GM23338 (cell line): ENCODE results near the gene GPATCH3. TPM values are rescaled to one million over a fixed set of nuclear protein-coding genes. Genes with fewer than 3 reads are reported as not detected.

Experiments
- ATAC-seq: fragments of 200-7000 bp; cut with Tn5 transposase; 3 replicates; pipeline ENCODE4 v1.9.1; 2020
- DNase-seq: peaks from one replicate; pipeline ENCODE4 v3.0.0-alpha.2; 2015; ENCODE audit warnings: low spot score
- H2AFZ ChIP-seq: fragments of 200-600 bp; sonication (generic); 2 replicates; pipeline ENCODE4 v1.8.0; 2016; ENCODE audit warnings: antibody characterized with exemption, mild to moderate bottlenecking, moderate library complexity
- H3F3A ChIP-seq: fragments of 200-600 bp; sonication (generic); replicated peaks from 2 replicates; pipeline ENCODE4 v1.8.0; 2017; ENCODE audit warnings: antibody characterized with exemption, mixed run types, low read depth
- H3K27ac ChIP-seq: fragments of 200-600 bp; sonication (generic); 2 replicates; pipeline ENCODE4 v1.6.1; 2016; ENCODE audit warnings: low read depth
- H3K27me3 ChIP-seq: fragments of 200-600 bp; sonication (generic); 2 replicates; pipeline ENCODE4 v1.8.0; 2016; ENCODE audit warnings: mild to moderate bottlenecking, mixed run types, moderate library complexity; ENCODE audit not compliant: insufficient read depth
- H3K36me3 ChIP-seq: fragments of 200-600 bp; sonication (generic); 2 replicates; pipeline ENCODE4 v1.8.0; 2016; ENCODE audit warnings: mild to moderate bottlenecking; ENCODE audit not compliant: insufficient read depth
- H3K4me1 ChIP-seq: fragments of 200-600 bp; sonication (generic); 2 replicates; pipeline ENCODE4 v1.8.0; 2016; ENCODE audit warnings: mild to moderate bottlenecking, moderate library complexity; ENCODE audit not compliant: insufficient read depth
- H3K4me2 ChIP-seq: fragments of 200-600 bp; sonication (generic); 2 replicates; pipeline ENCODE4 v1.7.1; 2017; ENCODE audit warnings: mixed run types
- H3K4me3 ChIP-seq: fragments of 200-600 bp; sonication (generic); 2 replicates; pipeline ENCODE4 v1.6.1; 2016; ENCODE audit warnings: mixed run types
- H3K79me2 ChIP-seq: fragments of 200-600 bp; sonication (generic); replicated peaks from 2 replicates; pipeline ENCODE4 v1.8.0; 2017; ENCODE audit warnings: mild to moderate bottlenecking; ENCODE audit not compliant: insufficient read depth
- H3K9me2 ChIP-seq: fragments of 200-600 bp; sonication (generic); 2 replicates; pipeline ENCODE4 v1.8.0; 2017; ENCODE audit not compliant: insufficient read depth
- H4K20me1 ChIP-seq: fragments of 200-600 bp; sonication (generic); replicated peaks from 2 replicates; pipeline ENCODE4 v1.8.0; 2017; ENCODE audit warnings: mild to moderate bottlenecking; ENCODE audit not compliant: insufficient read depth
- H3K27ac Mint-ChIP-seq: 2 replicates; pipeline ENCODE4 v1.8.0; 2020; ENCODE audit warnings: inconsistent platforms, mild to moderate bottlenecking, moderate library complexity, mixed read lengths
- H3K27me3 Mint-ChIP-seq: 3 replicates; pipeline ENCODE4 v1.8.0; 2022; ENCODE audit warnings: low read depth, mild to moderate bottlenecking, moderate library complexity, mixed read lengths, inconsistent platforms; ENCODE audit not compliant: insufficient read depth, poor library complexity
- H3K36me3 Mint-ChIP-seq: 3 replicates; pipeline ENCODE4 v1.8.0; 2021; ENCODE audit warnings: low read depth, mild to moderate bottlenecking, inconsistent platforms, moderate library complexity, mixed read lengths
- H3K4me1 Mint-ChIP-seq: 3 replicates; pipeline ENCODE4 v1.8.0; 2020; ENCODE audit warnings: mild to moderate bottlenecking, inconsistent platforms, mixed read lengths
- H3K4me3 Mint-ChIP-seq: 3 replicates; pipeline ENCODE4 v1.8.0; 2021; ENCODE audit warnings: moderate library complexity, mild to moderate bottlenecking, inconsistent platforms, mixed read lengths
- H3K9me3 Mint-ChIP-seq: 3 replicates; pipeline ENCODE4 v1.8.0; 2020; ENCODE audit warnings: moderate library complexity, mild to moderate bottlenecking, inconsistent platforms, mixed read lengths
- EZH2 ChIP-seq: fragments of 200-600 bp; sonication (generic); IDR thresholded peaks from one replicate; pipeline ENCODE4 v1.8.0; 2017; ENCODE audit warnings: antibody characterized with exemption, mild to moderate bottlenecking, low read depth; ENCODE audit not compliant: unreplicated experiment
- EZH2phosphoT487 ChIP-seq: fragments of 200-600 bp; sonication (generic); IDR thresholded peaks from one replicate; pipeline ENCODE4 v1.8.1; 2018; ENCODE audit warnings: antibody characterized with exemption; ENCODE audit not compliant: unreplicated experiment
- JUNB ChIP-seq: IDR thresholded peaks from one replicate; pipeline ENCODE4 v1.6.1; 2016; ENCODE audit warnings: antibody characterized with exemption; ENCODE audit not compliant: unreplicated experiment
- NANOG ChIP-seq: IDR thresholded peaks from 2 replicates; pipeline ENCODE4 v1.6.1; 2016; ENCODE audit warnings: antibody characterized with exemption, borderline replicate concordance
- POLR2AphosphoS5 ChIP-seq: IDR thresholded peaks from 2 replicates; pipeline ENCODE4 v1.6.1; 2016; ENCODE audit warnings: antibody characterized with exemption, low read depth
- ZNF331 ChIP-seq: fragments of 250-450 bp; sonication (Bioruptor Pico); IDR thresholded peaks from 2 replicates; pipeline ENCODE4 v1.5.0; 2020; ENCODE audit warnings: low read depth, mild to moderate bottlenecking, moderate library complexity
- ZNF462 ChIP-seq: fragments of 250-450 bp; sonication (Bioruptor Pico); IDR thresholded peaks from 2 replicates; pipeline ENCODE4 v1.5.0; 2020; ENCODE audit warnings: mild to moderate bottlenecking, moderate library complexity
- polyA plus RNA-seq: library from polyadenylated mRNA; unstranded; fragments of >200 nt; fragmentation: Nextera tagmentation; extraction: Ambion mirVana; gene quantifications from 2 replicates; pipeline ENCODE4 v1.2.1, GENCODE V29; 2016
- total RNA-seq: library from RNA; depleted of rRNA; stranded (reverse); fragments of >200 nt; shearing (Covaris generic); gene quantifications from 2 replicates; pipeline ENCODE4 v1.2.3, GENCODE V29; 2014
- TF ChIP-seq, protein P1 (sequence below): IDR thresholded peaks from 2 replicates; pipeline ENCODE4 v1.6.1; 2016; ENCODE audit warnings: antibody characterized with exemption
- TF ChIP-seq, protein P2 (sequence below), 2 experiments: fragments of 200-600 bp in 1 of 2; sonication (generic) in 1 of 2; conservative IDR thresholded peaks; 2 replicates each; pipeline versions ENCODE4 v1.5.1 to v1.6.1; 2016 to 2017; ENCODE audit warnings: antibody characterized with exemption in 2 of 2, low read depth in 2 of 2, mild to moderate bottlenecking in 2 of 2, moderate library complexity in 1 of 2

The GPATCH3 gene
- total and polyA plus RNA-seq, 2 experiments from 2014 or later, result 10.5 to 13.0 TPM

- no peaks in the 10 kb centered on the region for H3K9me3 Mint-ChIP-seq
- TF ChIP-seq JUNB (no peak), POLR2AphosphoS5 (peak; percentile 88)
- TF ChIP-seq, protein P1, sequence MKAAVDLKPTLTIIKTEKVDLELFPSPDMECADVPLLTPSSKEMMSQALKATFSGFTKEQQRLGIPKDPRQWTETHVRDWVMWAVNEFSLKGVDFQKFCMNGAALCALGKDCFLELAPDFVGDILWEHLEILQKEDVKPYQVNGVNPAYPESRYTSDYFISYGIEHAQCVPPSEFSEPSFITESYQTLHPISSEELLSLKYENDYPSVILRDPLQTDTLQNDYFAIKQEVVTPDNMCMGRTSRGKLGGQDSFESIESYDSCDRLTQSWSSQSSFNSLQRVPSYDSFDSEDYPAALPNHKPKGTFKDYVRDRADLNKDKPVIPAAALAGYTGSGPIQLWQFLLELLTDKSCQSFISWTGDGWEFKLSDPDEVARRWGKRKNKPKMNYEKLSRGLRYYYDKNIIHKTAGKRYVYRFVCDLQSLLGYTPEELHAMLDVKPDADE, result 0 out of 2 replicates have a peak, but pooled peaks have one; percentile 28
- TF ChIP-seq, protein P2, sequence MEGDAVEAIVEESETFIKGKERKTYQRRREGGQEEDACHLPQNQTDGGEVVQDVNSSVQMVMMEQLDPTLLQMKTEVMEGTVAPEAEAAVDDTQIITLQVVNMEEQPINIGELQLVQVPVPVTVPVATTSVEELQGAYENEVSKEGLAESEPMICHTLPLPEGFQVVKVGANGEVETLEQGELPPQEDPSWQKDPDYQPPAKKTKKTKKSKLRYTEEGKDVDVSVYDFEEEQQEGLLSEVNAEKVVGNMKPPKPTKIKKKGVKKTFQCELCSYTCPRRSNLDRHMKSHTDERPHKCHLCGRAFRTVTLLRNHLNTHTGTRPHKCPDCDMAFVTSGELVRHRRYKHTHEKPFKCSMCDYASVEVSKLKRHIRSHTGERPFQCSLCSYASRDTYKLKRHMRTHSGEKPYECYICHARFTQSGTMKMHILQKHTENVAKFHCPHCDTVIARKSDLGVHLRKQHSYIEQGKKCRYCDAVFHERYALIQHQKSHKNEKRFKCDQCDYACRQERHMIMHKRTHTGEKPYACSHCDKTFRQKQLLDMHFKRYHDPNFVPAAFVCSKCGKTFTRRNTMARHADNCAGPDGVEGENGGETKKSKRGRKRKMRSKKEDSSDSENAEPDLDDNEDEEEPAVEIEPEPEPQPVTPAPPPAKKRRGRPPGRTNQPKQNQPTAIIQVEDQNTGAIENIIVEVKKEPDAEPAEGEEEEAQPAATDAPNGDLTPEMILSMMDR (conservative IDR thresholded peaks at IDR 0.05; ENCODE audit: low read depth in 2 of 2), result 0 out of 4 replicates have a peak, but pooled peaks have one; percentile 0 to 10
- Histone ChIP-seq H3K4me2 (peak overlapping the region; percentile 96), H3K4me1 (peaks cover 15% of the 10 kb centered on the region), H3K4me3 (peak overlapping the region; percentile 78), H3F3A (peaks cover 19% of the 10 kb centered on the region), H3K9me2 (no peaks in the 10 kb centered on the region), H3K27ac (peak overlapping the region; percentile 94; the same call in 1 of the 2 replicates), H4K20me1 (no peaks in the 10 kb centered on the region), H3K36me3 (no peaks in the 10 kb centered on the region), H3K79me2 (no peaks in the 10 kb centered on the region), H2AFZ (peak overlapping the region; percentile 99), H3K27me3 (peaks cover 11% of the 10 kb centered on the region)
- H3K4me3 Mint-ChIP-seq, result peak overlapping the region; percentile 92
- H3K27ac Mint-ChIP-seq, result peak overlapping the region; percentile 21; the same call in 1 of the 2 replicates
- peak; percentile 87 for ATAC-seq
- peak; percentile 97 for DNase-seq
- H3K36me3 Mint-ChIP-seq, result no peaks in the 10 kb centered on the region; the same call in 2 of the 3 replicates
- peaks cover 30% of the 10 kb centered on the region for H3K27me3 Mint-ChIP-seq
- H3K4me1 Mint-ChIP-seq, result peaks cover 40% of the 10 kb centered on the region
Measured at GRCh38 chr1:26864610-26865480, 35.4 kb downstream of the GPATCH3 start.

- no peaks in the 10 kb centered on the region for H3K9me3 Mint-ChIP-seq
- Histone ChIP-seq H3K4me3 (peak overlapping the region; percentile 78; the same call in 1 of the 2 replicates), H3K27me3 (peaks cover 11% of the 10 kb centered on the region), H3K9me2 (no peaks in the 10 kb centered on the region), H3K4me1 (peaks cover 15% of the 10 kb centered on the region), H3K27ac (no peak overlapping the region), H4K20me1 (no peaks in the 10 kb centered on the region), H3F3A (peaks cover 19% of the 10 kb centered on the region), H2AFZ (no peak overlapping the region), H3K4me2 (peak overlapping the region; percentile 96; the same call in 1 of the 2 replicates), H3K79me2 (no peaks in the 10 kb centered on the region), H3K36me3 (no peaks in the 10 kb centered on the region)
- ATAC-seq (no peak), DNase-seq (no peak)
- H3K27me3 Mint-ChIP-seq, result peaks cover 30% of the 10 kb centered on the region
- H3K4me1 Mint-ChIP-seq, result peaks cover 40% of the 10 kb centered on the region
- H3K36me3 Mint-ChIP-seq, result no peaks in the 10 kb centered on the region; the same call in 2 of the 3 replicates
- peak overlapping the region; percentile 40; the same call in 2 of the 3 replicates for H3K4me3 Mint-ChIP-seq
- H3K27ac Mint-ChIP-seq, result no peak overlapping the region
- no peak for TF ChIP-seq ZNF462 (CRISPR knock-in tag)
- no peak for TF ChIP-seq NANOG
- no peak for TF ChIP-seq EZH2phosphoT487
- no peak for TF ChIP-seq EZH2
- no peak for TF ChIP-seq POLR2AphosphoS5
- TF ChIP-seq ZNF331 (CRISPR knock-in tag), result no peak
Measured at GRCh38 chr1:26863685-26864077, 36.6 kb downstream of the GPATCH3 start.
